ENCODE data around the gene CD248. TPM values are rescaled to one million over a fixed set of nuclear protein-coding genes. Genes with fewer than 3 reads are reported as not detected.
A peak's percentile ranks its signal among the peaks of the same experiment; 100 is the strongest.

CD248 gene
- total RNA-seq, 1 experiment from 2014 or later = 2.6 TPM

- TF ChIP-seq ARID4B (CRISPR knock-in tag; IDR thresholded peaks at IDR 0.05; ENCODE audit: borderline replicate concordance) (no peak), ESRRA (CRISPR knock-in tag; IDR thresholded peaks at IDR 0.05; ENCODE audit: borderline replicate concordance) (no peak), ZNF512 (CRISPR knock-in tag; IDR thresholded peaks at IDR 0.05; ENCODE audit: borderline replicate concordance) (no peak), SMAD3 (CRISPR knock-in tag; IDR thresholded peaks at IDR 0.05; ENCODE audit: borderline replicate concordance) (no peak)
Observed at GRCh38 chr11:66265531-66266377, 51.1 kb downstream of the CD248 start (continued).

GRCh38 chr11:66264914-66265313, 51.9 kb downstream of the CD248 start:
- DNase-seq (ENCODE audit: low spot score) (peak; percentile 90), ATAC-seq (peak; percentile 5)
- Mint-ChIP-seq H3K9me3 (no peaks in the 10 kb centered on the region), H3K4me3 (no peak overlapping the region), H3K4me1 (peaks cover 12% of the 10 kb centered on the region), H3K27me3 (ENCODE audit: low read depth) (no peaks in the 10 kb centered on the region; the same call in 1 of the 2 replicates), H3K36me3 (peaks cover 30% of the 10 kb centered on the region), H3K27ac (peak overlapping the region; percentile 63)
- ChIA-PET CTCF (interaction anchor here (0.5 to 1.8 kb wide), 14 partner anchors 11 to 94 kb away, joined by 3 to 13 read pairs (median 4); partner anchors contain the start of genes RIN1 and YIF1A), POLR2A (interaction anchor here (0.6 kb wide), 1 partner anchor 35 kb away, joined by 3 read pairs; no protein-coding TSS in a partner anchor)
- TF ChIP-seq CTCF (IDR thresholded peaks at IDR 0.05) (peak; percentile 84), ZNF263 (CRISPR knock-in tag; IDR thresholded peaks at IDR 0.05; ENCODE audit: low read depth) (no peak), ERG (CRISPR knock-in tag; IDR thresholded peaks at IDR 0.05) (no peak), ETV6 (CRISPR knock-in tag; IDR thresholded peaks at IDR 0.05) (no peak), STAT6 (CRISPR knock-in tag; conservative IDR thresholded peaks at IDR 0.05; ENCODE audit: low read depth) (no peak), SMAD4 (CRISPR knock-in tag; IDR thresholded peaks at IDR 0.05) (no peak)

Other genes starting within 250 kb of the CD248 start
- gene PACS1, start 246.8 kb downstream of the CD248 start, total RNA-seq (2021) = 30.1 to 34.8 TPM (median 30.9 TPM) in 3 replicates
- gene KLC2, start 59.3 kb downstream of the CD248 start, total RNA-seq (2021) = 52.3 to 54.9 TPM (median 54.1 TPM) in 3 replicates
- 125 to 134 TPM (median 130 TPM) in 3 replicates for gene RAB1B, start 48.4 kb downstream of the CD248 start, total RNA-seq (2021)
- 12.2 to 12.9 TPM (median 12.2 TPM) in 3 replicates for gene CNIH2, start 38.9 kb downstream of the CD248 start, total RNA-seq (2021)
- 86.0 to 86.9 TPM (median 86.4 TPM) in 3 replicates for gene YIF1A, start 27.9 kb downstream of the CD248 start, total RNA-seq (2021)
- 2.2 to 2.3 TPM (median 2.3 TPM) in 3 replicates for gene TMEM151A, start 25.1 kb downstream of the CD248 start, total RNA-seq (2021)
- gene RIN1, start 19.4 kb upstream of the CD248 start, total RNA-seq (2021) = 4.7 to 5.5 TPM (median 5.0 TPM) in 3 replicates
- 37.0 to 44.5 TPM (median 40.8 TPM) in 3 replicates for gene BRMS1, start 28.1 kb upstream of the CD248 start, total RNA-seq (2021)
- gene B4GAT1, start 30.6 kb upstream of the CD248 start, total RNA-seq (2021) = 34.1 to 37.0 TPM (median 36.3 TPM) in 3 replicates
- gene SLC29A2, start 54.7 kb upstream of the CD248 start, total RNA-seq (2021) = 30.2 to 36.6 TPM (median 35.3 TPM) in 3 replicates
- 0.27 to 0.79 TPM (median 0.44 TPM) in 3 replicates for gene NPAS4, start 104.0 kb upstream of the CD248 start, total RNA-seq (2021)
- gene MRPL11, start 121.8 kb upstream of the CD248 start, total RNA-seq (2021) = 131 to 137 TPM (median 135 TPM) in 3 replicates
- gene PELI3, start 149.9 kb upstream of the CD248 start, total RNA-seq (2021) = 6.7 to 7.8 TPM (median 6.8 TPM) in 3 replicates
- 77.0 to 86.7 TPM (median 83.4 TPM) in 3 replicates for gene DPP3, start 163.4 kb upstream of the CD248 start, total RNA-seq (2021)
- 22.9 to 26.8 TPM (median 24.1 TPM) in 3 replicates for gene BBS1, start 193.6 kb upstream of the CD248 start, total RNA-seq (2021)
- 11.1 to 14.8 TPM (median 13.7 TPM) in 3 replicates for gene ZDHHC24, start 229.0 kb upstream of the CD248 start, total RNA-seq (2021)
- 18.5 to 20.4 TPM (median 19.2 TPM) in 3 replicates for gene ACTN3, start 229.9 kb upstream of the CD248 start, total RNA-seq (2021)